ENCODE data around the gene UROC1. TPM values are rescaled to one million over a fixed set of nuclear protein-coding genes. Genes with fewer than 3 reads are reported as not detected.

Gene UROC1
- total RNA-seq, 1 donor from 2014 or later: not detected

- DNase-seq (ENCODE audit: low read depth): no peak
Observed at GRCh38 chr3:126496894-126497850, 20.4 kb downstream of the UROC1 start.

GRCh38 chr3:126495786-126496185 lies 21.8 kb downstream of the UROC1 start:
- DNase-seq (ENCODE audit: low read depth): no peak

GRCh38 chr3:126494970-126495230 lies 22.7 kb downstream of the UROC1 start:
- no peak for DNase-seq (ENCODE audit: low read depth)

- DNase-seq (ENCODE audit: low read depth): no peak
Observed at GRCh38 chr3:126494204-126494969, 23.2 kb downstream of the UROC1 start.

GRCh38 chr3:126493739-126494138 lies 23.8 kb downstream of the UROC1 start:
- peak; percentile 76 for DNase-seq (ENCODE audit: low read depth)

- no peak for DNase-seq (ENCODE audit: low read depth)
Observed at GRCh38 chr3:126493051-126493450, 24.5 kb downstream of the UROC1 start.

GRCh38 chr3:126491221-126492013 lies 26.2 kb downstream of the UROC1 start:
- DNase-seq (ENCODE audit: low read depth): no peak

GRCh38 chr3:126490619-126491018 lies 27.0 kb downstream of the UROC1 start:
- DNase-seq (ENCODE audit: low read depth): no peak

GRCh38 chr3:126488886-126489569 lies 28.5 kb downstream of the UROC1 start:
- DNase-seq (ENCODE audit: low read depth): no peak

GRCh38 chr3:126488185-126488584 lies 29.4 kb downstream of the UROC1 start:
- DNase-seq (ENCODE audit: low read depth): no peak

- no peak for DNase-seq (ENCODE audit: low read depth)
Observed at GRCh38 chr3:126487151-126487771, 30.3 kb downstream of the UROC1 start.

- peak; percentile 65 for DNase-seq (ENCODE audit: low read depth)
Observed at GRCh38 chr3:126486360-126486847, 31.2 kb downstream of the UROC1 start.

- no peak for DNase-seq (ENCODE audit: low read depth)
Observed at GRCh38 chr3:126485956-126486355, 31.6 kb downstream of the UROC1 start.

- no peak for DNase-seq (ENCODE audit: low read depth)
Observed at GRCh38 chr3:126485176-126485897, 32.2 kb downstream of the UROC1 start.

GRCh38 chr3:126484662-126485061 lies 32.9 kb downstream of the UROC1 start:
- DNase-seq (ENCODE audit: low read depth): no peak

GRCh38 chr3:126484148-126484547 lies 33.4 kb downstream of the UROC1 start:
- DNase-seq (ENCODE audit: low read depth): no peak

- DNase-seq (ENCODE audit: low read depth): no peak
Observed at GRCh38 chr3:126483321-126483761, 34.2 kb downstream of the UROC1 start.

GRCh38 chr3:126482503-126483255 lies 34.9 kb downstream of the UROC1 start:
- no peak for DNase-seq (ENCODE audit: low read depth)

Measured in myocyte (in vitro differentiated cells).